GM08714 (cell line): Measurements from ENCODE around the gene ADGRV1.
"Not testable (repeated sequence)": the region's sequence is repeated elsewhere in the genome, so short reads cannot be mapped to it uniquely, and the experiment has no call there.

Source experiments
- H3K4me3 ChIP-seq: fragments of 200-500 bp; sonication (Bioruptor generic); 2 replicates; pipeline ENCODE4 v1.5.1; 2014; ENCODE audit warnings: mild to moderate bottlenecking, low read length, inconsistent platforms
- ZNF274 ChIP-seq: IDR thresholded peaks from 2 replicates; pipeline ENCODE4 v1.6.1; 2012; ENCODE audit warnings: mild to moderate bottlenecking, low read depth, low read length

The ADGRV1 gene

GRCh38 chr5:90641528-90641927 is 82.9 kb downstream of the ADGRV1 start:
- no peak for TF ChIP-seq ZNF274
- no peak overlapping the region for H3K4me3 ChIP-seq

GRCh38 chr5:90642706-90643229 is 84.2 kb downstream of the ADGRV1 start:
- TF ChIP-seq ZNF274, result no peak
- H3K4me3 ChIP-seq, result no peak overlapping the region

- H3K4me3 ChIP-seq, result no peak overlapping the region
- TF ChIP-seq ZNF274, result no peak
Observed at GRCh38 chr5:90644132-90644531, 85.5 kb downstream of the ADGRV1 start.

GRCh38 chr5:90645024-90645610 is 86.5 kb downstream of the ADGRV1 start:
- H3K4me3 ChIP-seq, result no peak overlapping the region
- no peak for TF ChIP-seq ZNF274

GRCh38 chr5:90650767-90651166 is 92.2 kb downstream of the ADGRV1 start:
- no peak for TF ChIP-seq ZNF274
- no peak overlapping the region for H3K4me3 ChIP-seq

GRCh38 chr5:90654215-90654614 is 95.6 kb downstream of the ADGRV1 start:
- no peak for TF ChIP-seq ZNF274
- no peak overlapping the region for H3K4me3 ChIP-seq

GRCh38 chr5:90655423-90655822 is 96.8 kb downstream of the ADGRV1 start:
- no peak overlapping the region for H3K4me3 ChIP-seq
- TF ChIP-seq ZNF274, result no peak

- no peak overlapping the region for H3K4me3 ChIP-seq
- TF ChIP-seq ZNF274, result no peak
Observed at GRCh38 chr5:90657030-90657429, 98.4 kb downstream of the ADGRV1 start.

GRCh38 chr5:90657788-90658187 is 99.2 kb downstream of the ADGRV1 start:
- TF ChIP-seq ZNF274, result no peak
- H3K4me3 ChIP-seq, result no peak overlapping the region

GRCh38 chr5:90658620-90659019 is 100.0 kb downstream of the ADGRV1 start:
- no peak for TF ChIP-seq ZNF274
- no peak overlapping the region for H3K4me3 ChIP-seq

GRCh38 chr5:90668079-90668565 is 109.5 kb downstream of the ADGRV1 start:
- not testable (repeated sequence) for H3K4me3 ChIP-seq

- TF ChIP-seq ZNF274, result no peak
- no peak overlapping the region for H3K4me3 ChIP-seq
Observed at GRCh38 chr5:90675222-90675621, 116.6 kb downstream of the ADGRV1 start.

- H3K4me3 ChIP-seq, result no peak overlapping the region
- TF ChIP-seq ZNF274, result no peak
Observed at GRCh38 chr5:90680921-90681563, 122.4 kb downstream of the ADGRV1 start.

GRCh38 chr5:90682278-90682677 is 123.7 kb downstream of the ADGRV1 start:
- TF ChIP-seq ZNF274, result no peak
- H3K4me3 ChIP-seq, result no peak overlapping the region

- H3K4me3 ChIP-seq, result no peak overlapping the region
- TF ChIP-seq ZNF274, result no peak
Observed at GRCh38 chr5:90685425-90686022, 126.9 kb downstream of the ADGRV1 start.

GRCh38 chr5:90686363-90686762 is 127.8 kb downstream of the ADGRV1 start:
- H3K4me3 ChIP-seq, result not testable (repeated sequence)

- not testable (repeated sequence) for H3K4me3 ChIP-seq
Observed at GRCh38 chr5:90687458-90687857, 128.9 kb downstream of the ADGRV1 start.
